Natural killer cell treated with Interleukin-12 subunit alpha and Interleukin-12 subunit beta and Interleukin-15 and Interleukin-18, amount 100 ng/mL, for 72 hours (primary cell): Measurements from ENCODE around the gene HHATL. TPM values are rescaled to one million over a fixed set of nuclear protein-coding genes. Genes with fewer than 3 reads are reported as not detected.

ENCODE experiments used
- ATAC-seq, 2 donors: fragments of 150-1000 bp; cut with Tn5 transposase in 1 of 2; sonication (Bioruptor Pico), chemical (Tn5 transposase) in 1 of 2; 2 replicates each; pipeline ENCODE4 v1.10.0; 2021
- DNase-seq: peaks from one replicate; pipeline ENCODE4 v3.0.0; 2022; ENCODE audit warnings: low spot score
- H3K27ac Mint-ChIP-seq, 2 donors: 1 replicate in 1 of 2; 2 replicates in 1 of 2; pipeline ENCODE4 v1.8.0; 2022; ENCODE audit warnings: mixed read lengths in 2 of 2, mild to moderate bottlenecking in 1 of 2, moderate library complexity in 1 of 2
- H3K27me3 Mint-ChIP-seq, 2 donors: 1 replicate in 1 of 2; 2 replicates in 1 of 2; pipeline ENCODE4 v1.8.0; 2022; ENCODE audit warnings: mixed read lengths in 2 of 2
- H3K36me3 Mint-ChIP-seq: one replicate; pipeline ENCODE4 v1.8.0; 2022; ENCODE audit warnings: mixed read lengths
- H3K4me1 Mint-ChIP-seq, 2 donors: 1 replicate in 1 of 2; 2 replicates in 1 of 2; pipeline ENCODE4 v1.8.0; 2022; ENCODE audit warnings: low read depth in 2 of 2, mixed read lengths in 2 of 2, mild to moderate bottlenecking in 1 of 2
- H3K4me3 Mint-ChIP-seq: one replicate; pipeline ENCODE4 v1.8.0; 2022; ENCODE audit warnings: mixed read lengths
- H3K9me3 Mint-ChIP-seq: 2 replicates; pipeline ENCODE4 v1.8.0; 2022; ENCODE audit warnings: mixed read lengths
- total RNA-seq, 2 donors: library from RNA; stranded (reverse); gene quantifications; one replicate each; pipeline ENCODE4 v1.2.3, GENCODE V29; 2022

The HHATL gene
- total RNA-seq, 2 donors from 2014 or later = not detected

GRCh38 chr3:42684632-42685362 is 17.8 kb downstream of the HHATL start:
- Mint-ChIP-seq H3K36me3 (no peaks in the 10 kb centered on the region), H3K4me1 (peaks cover 0 to 3% of the 10 kb centered on the region in 2 donors), H3K27me3 (peaks cover 15% of the 10 kb centered on the region in 2 donors), H3K4me3 (no peak overlapping the region), H3K9me3 (no peaks in the 10 kb centered on the region), H3K27ac (no peak overlapping the region)
- no peak for ATAC-seq
- no peak for DNase-seq

- no peak overlapping the region for H3K27ac Mint-ChIP-seq
- DNase-seq (peak; percentile 18), ATAC-seq (peak in 1 of 2 donors; percentile 64)
- H3K4me3 Mint-ChIP-seq = no peak overlapping the region
- peaks cover 1% of the 10 kb centered on the region for H3K9me3 Mint-ChIP-seq
- H3K36me3 Mint-ChIP-seq = no peaks in the 10 kb centered on the region
- peaks cover 15 to 16% of the 10 kb centered on the region in 2 donors for H3K27me3 Mint-ChIP-seq
- H3K4me1 Mint-ChIP-seq = peaks cover 0 to 4% of the 10 kb centered on the region in 2 donors
Measured at GRCh38 chr3:42683875-42684598, 18.6 kb downstream of the HHATL start.

- H3K4me1 Mint-ChIP-seq = peaks cover 0 to 6% of the 10 kb centered on the region in 2 donors
- H3K27me3 Mint-ChIP-seq = peaks cover 24% of the 10 kb centered on the region in 2 donors
- no peak overlapping the region for H3K27ac Mint-ChIP-seq
- ATAC-seq (no peak), DNase-seq (peak; percentile 8)
- peaks cover 8% of the 10 kb centered on the region for H3K9me3 Mint-ChIP-seq
- no peak overlapping the region for H3K4me3 Mint-ChIP-seq
- H3K36me3 Mint-ChIP-seq = no peaks in the 10 kb centered on the region
Measured at GRCh38 chr3:42682301-42683070, 20.1 kb downstream of the HHATL start.

GRCh38 chr3:42681361-42682038 is 21.1 kb downstream of the HHATL start:
- H3K27ac Mint-ChIP-seq = no peak overlapping the region
- H3K36me3 Mint-ChIP-seq = no peaks in the 10 kb centered on the region
- peaks cover 22 to 27% of the 10 kb centered on the region in 2 donors for H3K27me3 Mint-ChIP-seq
- peaks cover 0 to 6% of the 10 kb centered on the region in 2 donors for H3K4me1 Mint-ChIP-seq
- no peak overlapping the region for H3K4me3 Mint-ChIP-seq
- peaks cover 8% of the 10 kb centered on the region for H3K9me3 Mint-ChIP-seq
- ATAC-seq (no peak), DNase-seq (peak; percentile 48)

GRCh38 chr3:42680806-42681205 is 21.8 kb downstream of the HHATL start:
- no peak for ATAC-seq
- peaks cover 8% of the 10 kb centered on the region for H3K9me3 Mint-ChIP-seq
- DNase-seq = peak; percentile 34
- peaks cover 24 to 31% of the 10 kb centered on the region in 2 donors for H3K27me3 Mint-ChIP-seq
- H3K4me1 Mint-ChIP-seq = peaks cover 0 to 5% of the 10 kb centered on the region in 2 donors
- no peaks in the 10 kb centered on the region for H3K36me3 Mint-ChIP-seq
- H3K4me3 Mint-ChIP-seq = no peak overlapping the region
- no peak overlapping the region for H3K27ac Mint-ChIP-seq

GRCh38 chr3:42680271-42680670 is 22.3 kb downstream of the HHATL start:
- no peak for ATAC-seq

GRCh38 chr3:42678447-42678846 is 24.2 kb downstream of the HHATL start:
- Mint-ChIP-seq H3K27me3 (peaks cover 25 to 31% of the 10 kb centered on the region in 2 donors), H3K9me3 (peaks cover 8% of the 10 kb centered on the region), H3K4me3 (no peak overlapping the region), H3K4me1 (peaks cover 0 to 4% of the 10 kb centered on the region in 2 donors), H3K27ac (no peak overlapping the region), H3K36me3 (no peaks in the 10 kb centered on the region)
- DNase-seq (peak; percentile 15), ATAC-seq (no peak)

More at GRCh38 chr3:42680271-42680670, 22.3 kb downstream of the HHATL start:
- Mint-ChIP-seq H3K27me3 (peaks cover 22 to 31% of the 10 kb centered on the region in 2 donors), H3K4me3 (no peak overlapping the region), H3K27ac (no peak overlapping the region), H3K36me3 (no peaks in the 10 kb centered on the region), H3K9me3 (peaks cover 8% of the 10 kb centered on the region), H3K4me1 (peaks cover 0 to 4% of the 10 kb centered on the region in 2 donors)
- DNase-seq = peak; percentile 32

GRCh38 chr3:42675909-42676308 is 26.7 kb downstream of the HHATL start:
- H3K9me3 Mint-ChIP-seq = peaks cover 8% of the 10 kb centered on the region
- no peak overlapping the region for H3K27ac Mint-ChIP-seq
- H3K36me3 Mint-ChIP-seq = no peaks in the 10 kb centered on the region
- no peak for DNase-seq
- peaks cover 20 to 23% of the 10 kb centered on the region in 2 donors for H3K27me3 Mint-ChIP-seq
- peaks cover 0 to 4% of the 10 kb centered on the region in 2 donors for H3K4me1 Mint-ChIP-seq
- H3K4me3 Mint-ChIP-seq = no peak overlapping the region
- ATAC-seq = no peak

- no peak overlapping the region for H3K4me3 Mint-ChIP-seq
- H3K27ac Mint-ChIP-seq = no peak overlapping the region
- no peaks in the 10 kb centered on the region for H3K36me3 Mint-ChIP-seq
- ATAC-seq (no peak), DNase-seq (no peak)
- peaks cover 0 to 4% of the 10 kb centered on the region in 2 donors for H3K4me1 Mint-ChIP-seq
- peaks cover 20 to 23% of the 10 kb centered on the region in 2 donors for H3K27me3 Mint-ChIP-seq
- H3K9me3 Mint-ChIP-seq = peaks cover 8% of the 10 kb centered on the region
Measured at GRCh38 chr3:42674146-42674545, 28.5 kb downstream of the HHATL start.

- Mint-ChIP-seq H3K36me3 (no peaks in the 10 kb centered on the region), H3K27ac (no peak overlapping the region), H3K27me3 (peaks cover 17 to 20% of the 10 kb centered on the region in 2 donors), H3K9me3 (peaks cover 5% of the 10 kb centered on the region), H3K4me3 (no peak overlapping the region), H3K4me1 (no peaks in the 10 kb centered on the region)
- ATAC-seq = peak in 1 of 2 donors; percentile 54
- peak; percentile 8 for DNase-seq
Measured at GRCh38 chr3:42673082-42673481, 29.5 kb downstream of the HHATL start.

GRCh38 chr3:42672515-42672914 is 30.1 kb downstream of the HHATL start:
- no peaks in the 10 kb centered on the region for H3K36me3 Mint-ChIP-seq
- peaks cover 11 to 14% of the 10 kb centered on the region in 2 donors for H3K27me3 Mint-ChIP-seq
- ATAC-seq (no peak), DNase-seq (no peak)
- no peak overlapping the region for H3K4me3 Mint-ChIP-seq
- H3K27ac Mint-ChIP-seq = no peak overlapping the region
- no peaks in the 10 kb centered on the region for H3K9me3 Mint-ChIP-seq
- H3K4me1 Mint-ChIP-seq = no peaks in the 10 kb centered on the region

GRCh38 chr3:42670670-42671069 is 31.9 kb downstream of the HHATL start:
- DNase-seq = no peak
- Mint-ChIP-seq H3K27me3 (peaks cover 0 to 6% of the 10 kb centered on the region in 2 donors), H3K36me3 (no peaks in the 10 kb centered on the region), H3K9me3 (no peaks in the 10 kb centered on the region), H3K27ac (no peak overlapping the region), H3K4me1 (no peaks in the 10 kb centered on the region), H3K4me3 (no peak overlapping the region)
- ATAC-seq = no peak

GRCh38 chr3:42670051-42670576 is 32.5 kb downstream of the HHATL start:
- peaks cover 0 to 5% of the 10 kb centered on the region in 2 donors for H3K27me3 Mint-ChIP-seq
- ATAC-seq = no peak
- no peak overlapping the region for H3K4me3 Mint-ChIP-seq
- DNase-seq = no peak
- H3K4me1 Mint-ChIP-seq = no peaks in the 10 kb centered on the region
- H3K27ac Mint-ChIP-seq = no peak overlapping the region
- no peaks in the 10 kb centered on the region for H3K9me3 Mint-ChIP-seq
- no peaks in the 10 kb centered on the region for H3K36me3 Mint-ChIP-seq
